Measurements from ENCODE around the gene SPNS3.

- TF ChIP-seq POLR2AphosphoS5 (IDR thresholded peaks at IDR 0.05) (no peak), CTCF (IDR thresholded peaks at IDR 0.05) (no peak)
Measured at GRCh38 chr17:4529533-4530152, 95.9 kb downstream of the SPNS3 start.
